H1 (cell line): ENCODE data around the gene COL19A1.

Source experiments
- CEBPB ChIP-seq: IDR thresholded peaks from 2 replicates; pipeline ENCODE4 v1.6.1; 2012; ENCODE audit warnings: low read depth, low read length
- EZH2 ChIP-seq: fragments of 200-600 bp; sonication (generic); IDR thresholded peaks from 2 replicates; pipeline ENCODE4 v1.7.1; 2012; ENCODE audit warnings: low read depth, mild to moderate bottlenecking, moderate library complexity, low read length, inconsistent platforms; ENCODE audit not compliant: severe bottlenecking
- JUN ChIP-seq: IDR thresholded peaks from 2 replicates; pipeline ENCODE4 v1.6.1; 2011; ENCODE audit warnings: low read depth, mild to moderate bottlenecking, improper control_type of control experiment, low read length
- JUND ChIP-seq: IDR thresholded peaks from 2 replicates; pipeline ENCODE4 v1.6.1; 2011; ENCODE audit warnings: mild to moderate bottlenecking, improper control_type of control experiment, low read length
- NRF1 ChIP-seq: IDR thresholded peaks from 2 replicates; pipeline ENCODE4 v1.6.1; 2011; ENCODE audit warnings: mild to moderate bottlenecking, low read depth, low read length, improper control_type of control experiment
- PHF8 ChIP-seq: fragments of 200-600 bp; sonication (generic); conservative IDR thresholded peaks from 2 replicates; pipeline ENCODE4 v1.7.1; 2012; ENCODE audit warnings: low read depth, mild to moderate bottlenecking, inconsistent platforms, low read length, moderate library complexity
- RAD21 ChIP-seq, 2 experiments: IDR thresholded peaks in 1 of 2; conservative IDR thresholded peaks in 1 of 2; 2 replicates each; pipeline ENCODE4 v1.6.1; 2011; ENCODE audit warnings: low read depth in 2 of 2, low read length in 2 of 2, improper control_type of control experiment in 1 of 2, inconsistent platforms in 1 of 2, mild to moderate bottlenecking in 1 of 2, moderate library complexity in 1 of 2
- SUZ12 ChIP-seq: fragments of 200-600 bp; sonication (generic); IDR thresholded peaks from 2 replicates; pipeline ENCODE4 v1.6.1; 2012; ENCODE audit warnings: mild to moderate bottlenecking, inconsistent platforms, low read length, moderate library complexity, mixed read lengths
- YY1 ChIP-seq: IDR thresholded peaks from 2 replicates; pipeline ENCODE4 v1.6.1; 2011; ENCODE audit warnings: low read depth, mild to moderate bottlenecking, low read length
- TF ChIP-seq, protein P1 (sequence below), 3 experiments: IDR thresholded peaks; 1 replicate in 2 of 3; 2 replicates in 1 of 3; pipeline versions ENCODE4 v1.5.1 to v1.6.1; 2011; ENCODE audit warnings: low read length in 3 of 3, mild to moderate bottlenecking in 3 of 3, inconsistent platforms in 2 of 3, low read depth in 1 of 3, moderate library complexity in 1 of 3; ENCODE audit not compliant: insufficient read depth in 1 of 3; ENCODE audit errors: control extremely low read depth in 1 of 3
- TF ChIP-seq, protein P2 (sequence below): IDR thresholded peaks from 2 replicates; pipeline ENCODE4 v1.6.1; 2012; ENCODE audit warnings: inconsistent platforms
- TF ChIP-seq, protein P3 (sequence below): IDR thresholded peaks from 2 replicates; pipeline ENCODE4 v1.6.1; 2011; ENCODE audit warnings: low read length, improper control_type of control experiment
- TF ChIP-seq, protein P4 (sequence below): fragments of 300-600 bp; sonication (generic); IDR thresholded peaks from 2 replicates; pipeline ENCODE4 v1.7.1; 2012; ENCODE audit warnings: low read length, moderate library complexity, mild to moderate bottlenecking, inconsistent platforms; ENCODE audit not compliant: insufficient replicate concordance

DNA sequence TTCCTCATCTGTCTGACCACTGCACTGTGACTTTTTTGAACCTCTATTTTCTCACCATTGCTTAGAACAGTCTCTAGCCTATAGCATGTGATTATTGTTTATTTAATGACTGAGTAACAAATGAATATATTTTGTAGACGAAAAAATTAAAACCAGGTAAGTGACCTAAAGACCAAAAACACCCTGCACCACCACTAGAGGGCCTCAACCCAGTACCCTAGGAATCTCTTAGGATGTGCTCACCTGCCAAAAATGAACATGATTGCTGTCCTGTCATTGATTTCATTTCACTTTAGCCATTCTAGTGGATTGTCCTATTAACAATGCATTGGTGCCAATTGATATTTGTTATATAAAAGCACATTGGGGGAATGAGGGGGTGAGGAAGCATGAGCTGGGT lies 237.4 kb downstream of the COL19A1 start:
- TF ChIP-seq, protein P1, sequence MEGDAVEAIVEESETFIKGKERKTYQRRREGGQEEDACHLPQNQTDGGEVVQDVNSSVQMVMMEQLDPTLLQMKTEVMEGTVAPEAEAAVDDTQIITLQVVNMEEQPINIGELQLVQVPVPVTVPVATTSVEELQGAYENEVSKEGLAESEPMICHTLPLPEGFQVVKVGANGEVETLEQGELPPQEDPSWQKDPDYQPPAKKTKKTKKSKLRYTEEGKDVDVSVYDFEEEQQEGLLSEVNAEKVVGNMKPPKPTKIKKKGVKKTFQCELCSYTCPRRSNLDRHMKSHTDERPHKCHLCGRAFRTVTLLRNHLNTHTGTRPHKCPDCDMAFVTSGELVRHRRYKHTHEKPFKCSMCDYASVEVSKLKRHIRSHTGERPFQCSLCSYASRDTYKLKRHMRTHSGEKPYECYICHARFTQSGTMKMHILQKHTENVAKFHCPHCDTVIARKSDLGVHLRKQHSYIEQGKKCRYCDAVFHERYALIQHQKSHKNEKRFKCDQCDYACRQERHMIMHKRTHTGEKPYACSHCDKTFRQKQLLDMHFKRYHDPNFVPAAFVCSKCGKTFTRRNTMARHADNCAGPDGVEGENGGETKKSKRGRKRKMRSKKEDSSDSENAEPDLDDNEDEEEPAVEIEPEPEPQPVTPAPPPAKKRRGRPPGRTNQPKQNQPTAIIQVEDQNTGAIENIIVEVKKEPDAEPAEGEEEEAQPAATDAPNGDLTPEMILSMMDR (IDR thresholded peaks at IDR 0.05; ENCODE audit: control extremely low read depth in 1 of 3, insufficient read depth in 1 of 3, low read depth in 1 of 3, low read length in 3 of 3): peak in 2 of 3 experiments; percentile 42 to 65; a peak in 2 of 4 replicates
- TF ChIP-seq YY1: no peak
- TF ChIP-seq SUZ12: no peak
- no peak for TF ChIP-seq EZH2
- peak in 1 of 2 experiments; percentile 46; a peak in 1 of 4 replicates for TF ChIP-seq RAD21 (IDR thresholded peaks at IDR 0.05 in 1 of 2, conservative IDR thresholded peaks at IDR 0.05 in 1 of 2; ENCODE audit: low read depth in 2 of 2, low read length in 2 of 2)
- TF ChIP-seq JUND: no peak
- no peak for TF ChIP-seq NRF1
- TF ChIP-seq PHF8: no peak
- TF ChIP-seq, protein P2, sequence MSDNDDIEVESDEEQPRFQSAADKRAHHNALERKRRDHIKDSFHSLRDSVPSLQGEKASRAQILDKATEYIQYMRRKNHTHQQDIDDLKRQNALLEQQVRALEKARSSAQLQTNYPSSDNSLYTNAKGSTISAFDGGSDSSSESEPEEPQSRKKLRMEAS: no peak
- no peak for TF ChIP-seq JUN
- TF ChIP-seq, protein P3, sequence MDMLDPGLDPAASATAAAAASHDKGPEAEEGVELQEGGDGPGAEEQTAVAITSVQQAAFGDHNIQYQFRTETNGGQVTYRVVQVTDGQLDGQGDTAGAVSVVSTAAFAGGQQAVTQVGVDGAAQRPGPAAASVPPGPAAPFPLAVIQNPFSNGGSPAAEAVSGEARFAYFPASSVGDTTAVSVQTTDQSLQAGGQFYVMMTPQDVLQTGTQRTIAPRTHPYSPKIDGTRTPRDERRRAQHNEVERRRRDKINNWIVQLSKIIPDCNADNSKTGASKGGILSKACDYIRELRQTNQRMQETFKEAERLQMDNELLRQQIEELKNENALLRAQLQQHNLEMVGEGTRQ: no peak
- TF ChIP-seq CEBPB: no peak
- TF ChIP-seq, protein P4, sequence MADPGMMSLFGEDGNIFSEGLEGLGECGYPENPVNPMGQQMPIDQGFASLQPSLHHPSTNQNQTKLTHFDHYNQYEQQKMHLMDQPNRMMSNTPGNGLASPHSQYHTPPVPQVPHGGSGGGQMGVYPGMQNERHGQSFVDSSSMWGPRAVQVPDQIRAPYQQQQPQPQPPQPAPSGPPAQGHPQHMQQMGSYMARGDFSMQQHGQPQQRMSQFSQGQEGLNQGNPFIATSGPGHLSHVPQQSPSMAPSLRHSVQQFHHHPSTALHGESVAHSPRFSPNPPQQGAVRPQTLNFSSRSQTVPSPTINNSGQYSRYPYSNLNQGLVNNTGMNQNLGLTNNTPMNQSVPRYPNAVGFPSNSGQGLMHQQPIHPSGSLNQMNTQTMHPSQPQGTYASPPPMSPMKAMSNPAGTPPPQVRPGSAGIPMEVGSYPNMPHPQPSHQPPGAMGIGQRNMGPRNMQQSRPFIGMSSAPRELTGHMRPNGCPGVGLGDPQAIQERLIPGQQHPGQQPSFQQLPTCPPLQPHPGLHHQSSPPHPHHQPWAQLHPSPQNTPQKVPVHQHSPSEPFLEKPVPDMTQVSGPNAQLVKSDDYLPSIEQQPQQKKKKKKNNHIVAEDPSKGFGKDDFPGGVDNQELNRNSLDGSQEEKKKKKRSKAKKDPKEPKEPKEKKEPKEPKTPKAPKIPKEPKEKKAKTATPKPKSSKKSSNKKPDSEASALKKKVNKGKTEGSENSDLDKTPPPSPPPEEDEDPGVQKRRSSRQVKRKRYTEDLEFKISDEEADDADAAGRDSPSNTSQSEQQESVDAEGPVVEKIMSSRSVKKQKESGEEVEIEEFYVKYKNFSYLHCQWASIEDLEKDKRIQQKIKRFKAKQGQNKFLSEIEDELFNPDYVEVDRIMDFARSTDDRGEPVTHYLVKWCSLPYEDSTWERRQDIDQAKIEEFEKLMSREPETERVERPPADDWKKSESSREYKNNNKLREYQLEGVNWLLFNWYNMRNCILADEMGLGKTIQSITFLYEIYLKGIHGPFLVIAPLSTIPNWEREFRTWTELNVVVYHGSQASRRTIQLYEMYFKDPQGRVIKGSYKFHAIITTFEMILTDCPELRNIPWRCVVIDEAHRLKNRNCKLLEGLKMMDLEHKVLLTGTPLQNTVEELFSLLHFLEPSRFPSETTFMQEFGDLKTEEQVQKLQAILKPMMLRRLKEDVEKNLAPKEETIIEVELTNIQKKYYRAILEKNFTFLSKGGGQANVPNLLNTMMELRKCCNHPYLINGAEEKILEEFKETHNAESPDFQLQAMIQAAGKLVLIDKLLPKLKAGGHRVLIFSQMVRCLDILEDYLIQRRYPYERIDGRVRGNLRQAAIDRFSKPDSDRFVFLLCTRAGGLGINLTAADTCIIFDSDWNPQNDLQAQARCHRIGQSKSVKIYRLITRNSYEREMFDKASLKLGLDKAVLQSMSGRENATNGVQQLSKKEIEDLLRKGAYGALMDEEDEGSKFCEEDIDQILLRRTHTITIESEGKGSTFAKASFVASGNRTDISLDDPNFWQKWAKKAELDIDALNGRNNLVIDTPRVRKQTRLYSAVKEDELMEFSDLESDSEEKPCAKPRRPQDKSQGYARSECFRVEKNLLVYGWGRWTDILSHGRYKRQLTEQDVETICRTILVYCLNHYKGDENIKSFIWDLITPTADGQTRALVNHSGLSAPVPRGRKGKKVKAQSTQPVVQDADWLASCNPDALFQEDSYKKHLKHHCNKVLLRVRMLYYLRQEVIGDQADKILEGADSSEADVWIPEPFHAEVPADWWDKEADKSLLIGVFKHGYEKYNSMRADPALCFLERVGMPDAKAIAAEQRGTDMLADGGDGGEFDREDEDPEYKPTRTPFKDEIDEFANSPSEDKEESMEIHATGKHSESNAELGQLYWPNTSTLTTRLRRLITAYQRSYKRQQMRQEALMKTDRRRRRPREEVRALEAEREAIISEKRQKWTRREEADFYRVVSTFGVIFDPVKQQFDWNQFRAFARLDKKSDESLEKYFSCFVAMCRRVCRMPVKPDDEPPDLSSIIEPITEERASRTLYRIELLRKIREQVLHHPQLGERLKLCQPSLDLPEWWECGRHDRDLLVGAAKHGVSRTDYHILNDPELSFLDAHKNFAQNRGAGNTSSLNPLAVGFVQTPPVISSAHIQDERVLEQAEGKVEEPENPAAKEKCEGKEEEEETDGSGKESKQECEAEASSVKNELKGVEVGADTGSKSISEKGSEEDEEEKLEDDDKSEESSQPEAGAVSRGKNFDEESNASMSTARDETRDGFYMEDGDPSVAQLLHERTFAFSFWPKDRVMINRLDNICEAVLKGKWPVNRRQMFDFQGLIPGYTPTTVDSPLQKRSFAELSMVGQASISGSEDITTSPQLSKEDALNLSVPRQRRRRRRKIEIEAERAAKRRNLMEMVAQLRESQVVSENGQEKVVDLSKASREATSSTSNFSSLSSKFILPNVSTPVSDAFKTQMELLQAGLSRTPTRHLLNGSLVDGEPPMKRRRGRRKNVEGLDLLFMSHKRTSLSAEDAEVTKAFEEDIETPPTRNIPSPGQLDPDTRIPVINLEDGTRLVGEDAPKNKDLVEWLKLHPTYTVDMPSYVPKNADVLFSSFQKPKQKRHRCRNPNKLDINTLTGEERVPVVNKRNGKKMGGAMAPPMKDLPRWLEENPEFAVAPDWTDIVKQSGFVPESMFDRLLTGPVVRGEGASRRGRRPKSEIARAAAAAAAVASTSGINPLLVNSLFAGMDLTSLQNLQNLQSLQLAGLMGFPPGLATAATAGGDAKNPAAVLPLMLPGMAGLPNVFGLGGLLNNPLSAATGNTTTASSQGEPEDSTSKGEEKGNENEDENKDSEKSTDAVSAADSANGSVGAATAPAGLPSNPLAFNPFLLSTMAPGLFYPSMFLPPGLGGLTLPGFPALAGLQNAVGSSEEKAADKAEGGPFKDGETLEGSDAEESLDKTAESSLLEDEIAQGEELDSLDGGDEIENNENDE: no peak
